Activated CD8-positive, alpha-beta memory T cell treated with anti-CD3 and anti-CD28 coated beads, Interleukin-2, amount 50 U/mL, for 4 hours (primary cell): ENCODE measurements around the gene CD320.
"Not testable (repeated sequence)": the region's sequence is repeated elsewhere in the genome, so short reads cannot be mapped to it uniquely, and the experiment has no call there.

Source experiments
- DNase-seq: peaks from one replicate; pipeline ENCODE4 v3.0.0-alpha.2; 2020

The CD320 gene

GRCh38 chr19:8307965-8308866, at the start of gene CD320:
CD320 (minus strand) TSS chr19:8308358; CDS start chr19:8308290, 68 bp downstream.
- peak; percentile 85 for DNase-seq

GRCh38 chr19:8357007-8357521, 48.9 kb upstream of the CD320 start:
- DNase-seq: no peak

GRCh38 chr19:8355631-8356402, 47.7 kb upstream of the CD320 start:
- DNase-seq: no peak

- not testable (repeated sequence) for DNase-seq
These were observed 44.7 kb upstream of the CD320 start for GRCh38 chr19:8352845-8353244.

GRCh38 chr19:8352134-8352827, 44.1 kb upstream of the CD320 start:
- DNase-seq: no peak

GRCh38 chr19:8349629-8350372, 41.6 kb upstream of the CD320 start:
- DNase-seq: not testable (repeated sequence)

GRCh38 chr19:8343483-8343844, 35.3 kb upstream of the CD320 start:
- DNase-seq: no peak

GRCh38 chr19:8342684-8343482, 34.7 kb upstream of the CD320 start, which contains the start of gene KANK3:
KANK3 (minus strand) TSS chr19:8343262; CDS start chr19:8337828, 5,434 bp downstream.
- DNase-seq: peak; percentile 91

- DNase-seq: no peak
These were observed 34.1 kb upstream of the CD320 start for GRCh38 chr19:8342316-8342683.

- DNase-seq: not testable (repeated sequence)
These were observed 33.3 kb upstream of the CD320 start for GRCh38 chr19:8341504-8341903.

- DNase-seq: no peak
These were observed 32.4 kb upstream of the CD320 start for GRCh38 chr19:8340341-8341096.

- no peak for DNase-seq
These were observed 30.7 kb upstream of the CD320 start for GRCh38 chr19:8338835-8339234.

GRCh38 chr19:8337728-8338127, 29.6 kb upstream of the CD320 start:
- DNase-seq: no peak

GRCh38 chr19:8336660-8337059, 28.5 kb upstream of the CD320 start:
- DNase-seq: no peak

- no peak for DNase-seq
These were observed 28.0 kb upstream of the CD320 start for GRCh38 chr19:8336072-8336569.

- peak; percentile 33 for DNase-seq
These were observed 27.3 kb upstream of the CD320 start for GRCh38 chr19:8335343-8336071.

GRCh38 chr19:8334458-8335342, 26.5 kb upstream of the CD320 start:
- no peak for DNase-seq

GRCh38 chr19:8333767-8334457, 25.8 kb upstream of the CD320 start:
- no peak for DNase-seq
